Measurements from ENCODE around the gene PLCD1.
"Not testable (repeated sequence)": the region's sequence is repeated elsewhere in the genome, so short reads cannot be mapped to it uniquely, and the experiment has no call there.

Gene PLCD1

GRCh38 chr3:38029400-38030125, at the start of gene PLCD1:
TSS of gene PLCD1 (minus strand) at chr3:38029642. CDS start at chr3:38029539, 103 bp downstream.
- DNase-seq: peak in 1 of 4 experiments; percentile 25

GRCh38 chr3:38077073-38077472, 47.6 kb upstream of the PLCD1 start:
- not testable (repeated sequence) for DNase-seq

GRCh38 chr3:38070013-38070412, 40.6 kb upstream of the PLCD1 start:
- DNase-seq: no peak

- DNase-seq: no peak
Measured at GRCh38 chr3:38067508-38068233, 38.2 kb upstream of the PLCD1 start.

GRCh38 chr3:38064453-38064852, 35.0 kb upstream of the PLCD1 start:
- DNase-seq: not testable (repeated sequence)

GRCh38 chr3:38062809-38063208, 33.4 kb upstream of the PLCD1 start:
- no peak for DNase-seq

- no peak for DNase-seq
Measured at GRCh38 chr3:38059591-38059990, 30.1 kb upstream of the PLCD1 start.

- DNase-seq: no peak
Measured at GRCh38 chr3:38059148-38059547, 29.7 kb upstream of the PLCD1 start.

- DNase-seq: no peak
Measured at GRCh38 chr3:38054499-38055001, 25.1 kb upstream of the PLCD1 start.

GRCh38 chr3:38053813-38054498, 24.5 kb upstream of the PLCD1 start:
- not testable (repeated sequence) for DNase-seq

- DNase-seq: not testable (repeated sequence)
Measured at GRCh38 chr3:38053286-38053685, 23.8 kb upstream of the PLCD1 start.

- no peak for DNase-seq
Measured at GRCh38 chr3:38051131-38051530, 21.7 kb upstream of the PLCD1 start.

GRCh38 chr3:38049358-38050126, 20.1 kb upstream of the PLCD1 start:
- no peak for DNase-seq

GRCh38 chr3:38047896-38048295, 18.5 kb upstream of the PLCD1 start:
- DNase-seq: no peak

- DNase-seq: no peak
Measured at GRCh38 chr3:38046821-38047220, 17.4 kb upstream of the PLCD1 start.

- DNase-seq: no peak
Measured at GRCh38 chr3:38046027-38046426, 16.6 kb upstream of the PLCD1 start.

- no peak for DNase-seq
Measured at GRCh38 chr3:38043486-38043885, 14.0 kb upstream of the PLCD1 start.

- DNase-seq: no peak
Measured at GRCh38 chr3:38040401-38040800, 11.0 kb upstream of the PLCD1 start.

- DNase-seq: peak in 1 of 4 experiments; percentile 29
Measured at GRCh38 chr3:38039899-38040261, 10.4 kb upstream of the PLCD1 start.

GRCh38 chr3:38039101-38039898, 9.9 kb upstream of the PLCD1 start, which contains the start of gene DLEC1:
TSS of gene DLEC1 (plus strand) at chr3:38039208. CDS start at chr3:38039226, 18 bp downstream.
- peak in 2 of 4 experiments; percentile 61 to 65 for DNase-seq

GRCh38 chr3:38038447-38038911, 9.0 kb upstream of the PLCD1 start:
- no peak for DNase-seq

- no peak for DNase-seq
Measured at GRCh38 chr3:38036906-38037305, 7.5 kb upstream of the PLCD1 start.

Measured in activated naive CD4-positive, alpha-beta T cell (primary cell).